Measurements from ENCODE around the gene RAB6B.

RAB6B gene

GRCh38 chr3:133880287-133880686 lies 15.4 kb downstream of the RAB6B start:
- Histone ChIP-seq H3K27me3 (ENCODE audit: control insufficient read depth, insufficient read depth, low read length) (peaks cover 2% of the 10 kb centered on the region), H3K9ac (ENCODE audit: low read length) (no peak overlapping the region), H3K27ac (ENCODE audit: low read depth, low read length) (no peak overlapping the region), H3K4me1 (ENCODE audit: control insufficient read depth, insufficient read depth, low read length) (no peaks in the 10 kb centered on the region), H3K36me3 (ENCODE audit: control insufficient read depth, insufficient read depth, low read length) (no peaks in the 10 kb centered on the region), H3K4me3 (ENCODE audit: low read length) (no peak overlapping the region)

- Histone ChIP-seq H3K27me3 (ENCODE audit: control insufficient read depth, insufficient read depth, low read length) (peaks cover 2% of the 10 kb centered on the region), H3K4me3 (ENCODE audit: low read length) (no peak overlapping the region), H3K4me1 (ENCODE audit: control insufficient read depth, insufficient read depth, low read length) (no peaks in the 10 kb centered on the region)
Observed at GRCh38 chr3:133878518-133878917, 17.2 kb downstream of the RAB6B start.

GRCh38 chr3:133877221-133877620 lies 18.5 kb downstream of the RAB6B start:
- Histone ChIP-seq H3K9ac (ENCODE audit: low read length) (no peak overlapping the region), H3K4me3 (ENCODE audit: low read length) (no peak overlapping the region), H3K4me1 (ENCODE audit: control insufficient read depth, insufficient read depth, low read length) (no peaks in the 10 kb centered on the region), H3K27ac (ENCODE audit: low read depth, low read length) (no peak overlapping the region), H3K36me3 (ENCODE audit: control insufficient read depth, insufficient read depth, low read length) (no peaks in the 10 kb centered on the region), H3K27me3 (ENCODE audit: control insufficient read depth, insufficient read depth, low read length) (no peaks in the 10 kb centered on the region)

More at GRCh38 chr3:133878518-133878917, 17.2 kb downstream of the RAB6B start:
- Histone ChIP-seq H3K27ac (ENCODE audit: low read depth, low read length) (no peak overlapping the region), H3K36me3 (ENCODE audit: control insufficient read depth, insufficient read depth, low read length) (no peaks in the 10 kb centered on the region), H3K9ac (ENCODE audit: low read length) (no peak overlapping the region)

GRCh38 chr3:133874761-133875438 lies 20.8 kb downstream of the RAB6B start:
- no peaks in the 10 kb centered on the region for H3K4me1 ChIP-seq (ENCODE audit: control insufficient read depth, insufficient read depth, low read length)
- H3K27me3 ChIP-seq (ENCODE audit: control insufficient read depth, insufficient read depth, low read length), result no peaks in the 10 kb centered on the region
- H3K36me3 ChIP-seq (ENCODE audit: control insufficient read depth, insufficient read depth, low read length), result no peaks in the 10 kb centered on the region
- H3K9ac ChIP-seq (ENCODE audit: low read length), result no peak overlapping the region
- H3K4me3 ChIP-seq (ENCODE audit: low read length), result no peak overlapping the region
- no peak overlapping the region for H3K27ac ChIP-seq (ENCODE audit: low read depth, low read length)

GRCh38 chr3:133874344-133874743 lies 21.3 kb downstream of the RAB6B start:
- no peaks in the 10 kb centered on the region for H3K4me1 ChIP-seq (ENCODE audit: control insufficient read depth, insufficient read depth, low read length)
- H3K27ac ChIP-seq (ENCODE audit: low read depth, low read length), result no peak overlapping the region
- H3K27me3 ChIP-seq (ENCODE audit: control insufficient read depth, insufficient read depth, low read length), result no peaks in the 10 kb centered on the region
- no peaks in the 10 kb centered on the region for H3K36me3 ChIP-seq (ENCODE audit: control insufficient read depth, insufficient read depth, low read length)
- no peak overlapping the region for H3K4me3 ChIP-seq (ENCODE audit: low read length)
- H3K9ac ChIP-seq (ENCODE audit: low read length), result no peak overlapping the region

- Histone ChIP-seq H3K4me1 (ENCODE audit: control insufficient read depth, insufficient read depth, low read length) (no peaks in the 10 kb centered on the region), H3K9ac (ENCODE audit: low read length) (no peak overlapping the region), H3K36me3 (ENCODE audit: control insufficient read depth, insufficient read depth, low read length) (no peaks in the 10 kb centered on the region), H3K4me3 (ENCODE audit: low read length) (no peak overlapping the region), H3K27me3 (ENCODE audit: control insufficient read depth, insufficient read depth, low read length) (no peaks in the 10 kb centered on the region), H3K27ac (ENCODE audit: low read depth, low read length) (no peak overlapping the region)
Observed at GRCh38 chr3:133872781-133873180, 22.9 kb downstream of the RAB6B start.

GRCh38 chr3:133872161-133872560 lies 23.5 kb downstream of the RAB6B start:
- no peaks in the 10 kb centered on the region for H3K27me3 ChIP-seq (ENCODE audit: control insufficient read depth, insufficient read depth, low read length)
- no peaks in the 10 kb centered on the region for H3K4me1 ChIP-seq (ENCODE audit: control insufficient read depth, insufficient read depth, low read length)
- H3K36me3 ChIP-seq (ENCODE audit: control insufficient read depth, insufficient read depth, low read length), result no peaks in the 10 kb centered on the region
- H3K9ac ChIP-seq (ENCODE audit: low read length), result no peak overlapping the region
- H3K27ac ChIP-seq (ENCODE audit: low read depth, low read length), result no peak overlapping the region
- H3K4me3 ChIP-seq (ENCODE audit: low read length), result no peak overlapping the region

GRCh38 chr3:133871368-133872090 lies 24.2 kb downstream of the RAB6B start:
- Histone ChIP-seq H3K27ac (ENCODE audit: low read depth, low read length) (no peak overlapping the region), H3K4me3 (ENCODE audit: low read length) (no peak overlapping the region), H3K4me1 (ENCODE audit: control insufficient read depth, insufficient read depth, low read length) (no peaks in the 10 kb centered on the region), H3K36me3 (ENCODE audit: control insufficient read depth, insufficient read depth, low read length) (no peaks in the 10 kb centered on the region), H3K9ac (ENCODE audit: low read length) (no peak overlapping the region), H3K27me3 (ENCODE audit: control insufficient read depth, insufficient read depth, low read length) (no peaks in the 10 kb centered on the region)

- Histone ChIP-seq H3K27ac (ENCODE audit: low read depth, low read length) (no peak overlapping the region), H3K4me1 (ENCODE audit: control insufficient read depth, insufficient read depth, low read length) (no peaks in the 10 kb centered on the region), H3K9ac (ENCODE audit: low read length) (no peak overlapping the region), H3K27me3 (ENCODE audit: control insufficient read depth, insufficient read depth, low read length) (no peaks in the 10 kb centered on the region), H3K4me3 (ENCODE audit: low read length) (no peak overlapping the region), H3K36me3 (ENCODE audit: control insufficient read depth, insufficient read depth, low read length) (no peaks in the 10 kb centered on the region)
Observed at GRCh38 chr3:133870822-133871221, 24.9 kb downstream of the RAB6B start.

GRCh38 chr3:133869586-133869985 lies 26.1 kb downstream of the RAB6B start:
- H3K36me3 ChIP-seq (ENCODE audit: control insufficient read depth, insufficient read depth, low read length), result no peaks in the 10 kb centered on the region
- no peak overlapping the region for H3K27ac ChIP-seq (ENCODE audit: low read depth, low read length)
- H3K4me3 ChIP-seq (ENCODE audit: low read length), result no peak overlapping the region
- H3K9ac ChIP-seq (ENCODE audit: low read length), result no peak overlapping the region
- no peaks in the 10 kb centered on the region for H3K4me1 ChIP-seq (ENCODE audit: control insufficient read depth, insufficient read depth, low read length)
- H3K27me3 ChIP-seq (ENCODE audit: control insufficient read depth, insufficient read depth, low read length), result no peaks in the 10 kb centered on the region

GRCh38 chr3:133868758-133869475 lies 26.8 kb downstream of the RAB6B start:
- Histone ChIP-seq H3K27me3 (ENCODE audit: control insufficient read depth, insufficient read depth, low read length) (no peaks in the 10 kb centered on the region), H3K4me1 (ENCODE audit: control insufficient read depth, insufficient read depth, low read length) (no peaks in the 10 kb centered on the region), H3K27ac (ENCODE audit: low read depth, low read length) (no peak overlapping the region), H3K36me3 (ENCODE audit: control insufficient read depth, insufficient read depth, low read length) (no peaks in the 10 kb centered on the region), H3K9ac (ENCODE audit: low read length) (no peak overlapping the region), H3K4me3 (ENCODE audit: low read length) (no peak overlapping the region)

GRCh38 chr3:133868186-133868585 lies 27.5 kb downstream of the RAB6B start:
- Histone ChIP-seq H3K27me3 (ENCODE audit: control insufficient read depth, insufficient read depth, low read length) (no peaks in the 10 kb centered on the region), H3K9ac (ENCODE audit: low read length) (no peak overlapping the region), H3K27ac (ENCODE audit: low read depth, low read length) (no peak overlapping the region), H3K4me3 (ENCODE audit: low read length) (no peak overlapping the region), H3K4me1 (ENCODE audit: control insufficient read depth, insufficient read depth, low read length) (no peaks in the 10 kb centered on the region), H3K36me3 (ENCODE audit: control insufficient read depth, insufficient read depth, low read length) (no peaks in the 10 kb centered on the region)
